IMR-90 (cell line): Measurements from ENCODE around the gene ITPKC.

ENCODE experiments used
- FOS ChIP-seq: fragments of 150-350 bp; IDR thresholded peaks from 2 replicates; pipeline ENCODE4 v1.6.1; 2016; ENCODE audit warnings: low read depth, low read length
- POLR2A ChIP-seq: IDR thresholded peaks from 2 replicates; pipeline ENCODE4 v1.6.1; 2012; ENCODE audit warnings: mild to moderate bottlenecking, low read depth, low read length
- RAD21 ChIP-seq: IDR thresholded peaks from 2 replicates; pipeline ENCODE4 v1.6.1; 2012; ENCODE audit warnings: low read length, improper control_type of control experiment
- SMC3 ChIP-seq: fragments of 150-350 bp; IDR thresholded peaks from 2 replicates; pipeline ENCODE4 v1.6.1; 2016; ENCODE audit warnings: low read depth, mild to moderate bottlenecking, antibody characterized with exemption, low read length, moderate library complexity
- TF ChIP-seq, protein P1 (sequence below): conservative IDR thresholded peaks from 2 replicates; pipeline ENCODE4 v1.5.1; 2012; ENCODE audit warnings: mild to moderate bottlenecking, low read depth, low read length, improper control_type of control experiment

DNA sequence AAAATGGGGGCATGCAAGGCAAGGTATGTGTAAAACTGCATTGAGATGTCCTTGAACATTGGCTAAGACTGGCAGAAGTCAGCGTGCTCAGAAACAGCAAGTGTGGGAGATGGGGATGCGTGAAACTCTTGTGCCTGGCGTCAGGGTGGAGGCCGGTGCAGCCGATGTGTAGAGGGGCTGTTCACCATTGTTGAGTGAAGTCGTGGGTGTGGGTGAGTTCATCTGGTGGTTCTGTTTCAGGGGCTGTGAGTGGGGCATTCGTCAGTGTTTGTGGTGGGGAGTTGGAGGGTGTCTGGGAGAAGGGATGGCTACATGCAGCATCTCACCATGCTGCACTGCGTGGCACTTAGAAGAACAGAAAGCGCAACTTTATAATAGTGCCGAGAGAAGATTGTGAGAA is 47.1 kb downstream of the ITPKC start:
- TF ChIP-seq FOS (no peak), RAD21 (no peak), SMC3 (no peak), POLR2A (no peak)
- TF ChIP-seq, protein P1, sequence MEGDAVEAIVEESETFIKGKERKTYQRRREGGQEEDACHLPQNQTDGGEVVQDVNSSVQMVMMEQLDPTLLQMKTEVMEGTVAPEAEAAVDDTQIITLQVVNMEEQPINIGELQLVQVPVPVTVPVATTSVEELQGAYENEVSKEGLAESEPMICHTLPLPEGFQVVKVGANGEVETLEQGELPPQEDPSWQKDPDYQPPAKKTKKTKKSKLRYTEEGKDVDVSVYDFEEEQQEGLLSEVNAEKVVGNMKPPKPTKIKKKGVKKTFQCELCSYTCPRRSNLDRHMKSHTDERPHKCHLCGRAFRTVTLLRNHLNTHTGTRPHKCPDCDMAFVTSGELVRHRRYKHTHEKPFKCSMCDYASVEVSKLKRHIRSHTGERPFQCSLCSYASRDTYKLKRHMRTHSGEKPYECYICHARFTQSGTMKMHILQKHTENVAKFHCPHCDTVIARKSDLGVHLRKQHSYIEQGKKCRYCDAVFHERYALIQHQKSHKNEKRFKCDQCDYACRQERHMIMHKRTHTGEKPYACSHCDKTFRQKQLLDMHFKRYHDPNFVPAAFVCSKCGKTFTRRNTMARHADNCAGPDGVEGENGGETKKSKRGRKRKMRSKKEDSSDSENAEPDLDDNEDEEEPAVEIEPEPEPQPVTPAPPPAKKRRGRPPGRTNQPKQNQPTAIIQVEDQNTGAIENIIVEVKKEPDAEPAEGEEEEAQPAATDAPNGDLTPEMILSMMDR = no peak
